Prostate gland (tissue), 2 donors: Measurements from ENCODE around the gene ARFGEF3.

Experiments
- POLR2A ChIP-seq: fragments of 450-650 bp; IDR thresholded peaks from one replicate; pipeline ENCODE4 v1.6.1; 2016; ENCODE audit warnings: antibody characterized with exemption, mild to moderate bottlenecking
- POLR2AphosphoS5 ChIP-seq: sonication (generic); formaldehyde crosslinking; IDR thresholded peaks from one replicate; pipeline ENCODE4 v1.6.1; 2017; ENCODE audit warnings: antibody characterized with exemption
- TF ChIP-seq, protein P1 (sequence below), 4 experiments: fragments of 200-600 bp in 2 of 4; fragments of 450-650 bp in 2 of 4; sonication (generic) in 2 of 4; IDR thresholded peaks; 1 replicate in 3 of 4; 2 replicates in 1 of 4; pipeline ENCODE4 v1.5.1; 2016 to 2019; ENCODE audit warnings: antibody characterized with exemption in 4 of 4, mild to moderate bottlenecking in 2 of 4, moderate library complexity in 2 of 4

DNA sequence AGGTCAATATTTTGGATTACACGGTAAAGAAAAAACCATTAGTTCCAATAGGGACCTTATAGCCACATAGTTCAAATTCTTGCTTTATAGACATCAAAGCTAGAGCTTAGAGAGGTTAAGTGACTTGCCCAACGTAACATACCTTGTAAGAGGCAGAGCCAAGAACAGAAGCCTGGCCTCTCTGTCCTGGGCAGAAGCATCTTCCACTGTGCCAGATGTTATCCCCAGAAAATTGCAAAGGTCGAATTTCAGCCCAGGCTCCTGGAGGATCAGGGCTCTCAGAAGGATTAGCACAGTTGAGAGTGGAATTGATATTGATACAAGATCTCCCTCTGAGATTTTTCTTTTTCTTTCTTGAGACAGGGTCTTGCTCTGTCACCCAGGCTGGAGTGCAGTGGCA lies 222.0 kb downstream of the ARFGEF3 start:
- TF ChIP-seq, protein P1, sequence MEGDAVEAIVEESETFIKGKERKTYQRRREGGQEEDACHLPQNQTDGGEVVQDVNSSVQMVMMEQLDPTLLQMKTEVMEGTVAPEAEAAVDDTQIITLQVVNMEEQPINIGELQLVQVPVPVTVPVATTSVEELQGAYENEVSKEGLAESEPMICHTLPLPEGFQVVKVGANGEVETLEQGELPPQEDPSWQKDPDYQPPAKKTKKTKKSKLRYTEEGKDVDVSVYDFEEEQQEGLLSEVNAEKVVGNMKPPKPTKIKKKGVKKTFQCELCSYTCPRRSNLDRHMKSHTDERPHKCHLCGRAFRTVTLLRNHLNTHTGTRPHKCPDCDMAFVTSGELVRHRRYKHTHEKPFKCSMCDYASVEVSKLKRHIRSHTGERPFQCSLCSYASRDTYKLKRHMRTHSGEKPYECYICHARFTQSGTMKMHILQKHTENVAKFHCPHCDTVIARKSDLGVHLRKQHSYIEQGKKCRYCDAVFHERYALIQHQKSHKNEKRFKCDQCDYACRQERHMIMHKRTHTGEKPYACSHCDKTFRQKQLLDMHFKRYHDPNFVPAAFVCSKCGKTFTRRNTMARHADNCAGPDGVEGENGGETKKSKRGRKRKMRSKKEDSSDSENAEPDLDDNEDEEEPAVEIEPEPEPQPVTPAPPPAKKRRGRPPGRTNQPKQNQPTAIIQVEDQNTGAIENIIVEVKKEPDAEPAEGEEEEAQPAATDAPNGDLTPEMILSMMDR (IDR thresholded peaks at IDR 0.05): no peak
- TF ChIP-seq POLR2AphosphoS5 (no peak), POLR2A (no peak)
